K562 (cell line): ENCODE measurements around the gene ARMC12. TPM values are rescaled to one million over a fixed set of nuclear protein-coding genes. Genes with fewer than 3 reads are reported as not detected.

ENCODE experiments used
- ASH1L ChIP-seq: fragments of 450-650 bp; IDR thresholded peaks from 2 replicates; pipeline ENCODE4 v1.6.1; 2018; ENCODE audit warnings: borderline replicate concordance, mild to moderate bottlenecking, low read depth; ENCODE audit not compliant: partially characterized antibody
- CBFA2T3 ChIP-seq: fragments of 450-650 bp; IDR thresholded peaks from 2 replicates; pipeline ENCODE4 v1.6.1; 2017
- CBX2 ChIP-seq: fragments of 200-600 bp; sonication (generic); IDR thresholded peaks from one replicate; pipeline ENCODE4 v1.6.1; 2012; ENCODE audit warnings: mild to moderate bottlenecking, low read length, inconsistent platforms; ENCODE audit not compliant: insufficient read depth, poor library complexity, severe bottlenecking
- CCNT2 ChIP-seq: IDR thresholded peaks from 2 replicates; pipeline ENCODE4 v1.6.1; 2011; ENCODE audit warnings: borderline replicate concordance, low read depth, mild to moderate bottlenecking, moderate library complexity, mixed read lengths, low read length; ENCODE audit not compliant: insufficient read length; ENCODE audit errors: extremely low read depth
- CGGBP1 ChIP-seq: fragments of 250-450 bp; sonication (Bioruptor Pico); IDR thresholded peaks from 2 replicates; pipeline ENCODE4 v1.9.0; 2021; ENCODE audit warnings: mild to moderate bottlenecking
- CHD2 ChIP-seq: IDR thresholded peaks from 2 replicates; pipeline ENCODE4 v1.6.1; 2011; ENCODE audit warnings: low read depth, low read length
- DACH1 ChIP-seq: fragments of 450-650 bp; IDR thresholded peaks from 2 replicates; pipeline ENCODE4 v1.6.1; 2018; ENCODE audit not compliant: partially characterized antibody
- ETS2 ChIP-seq: IDR thresholded peaks from 2 replicates; pipeline ENCODE4 v1.6.1; 2016; ENCODE audit warnings: borderline replicate concordance, missing genetic modification characterization, mild to moderate bottlenecking, moderate library complexity, missing compliant biosample characterization; ENCODE audit not compliant: poor library complexity, severe bottlenecking
- FIP1L1 ChIP-seq: fragments of 200-400 bp; formaldehyde crosslinking; IDR thresholded peaks from 2 replicates; pipeline ENCODE4 v1.6.1; 2018; ENCODE audit warnings: mild to moderate bottlenecking, low read depth, low read length; ENCODE audit not compliant: poor library complexity, severe bottlenecking
- GATA2 ChIP-seq: sonication (generic); formaldehyde crosslinking; IDR thresholded peaks from 2 replicates; pipeline ENCODE4 v1.4.0; 2020; ENCODE audit warnings: mild to moderate bottlenecking, missing genetic modification reagents
- HMG20A ChIP-seq: fragments of 450-650 bp; formaldehyde crosslinking; conservative IDR thresholded peaks from 2 replicates; pipeline ENCODE4 v1.4.0; 2020; ENCODE audit warnings: mild to moderate bottlenecking, mixed read lengths
- JUN ChIP-seq, 2 experiments: sonication (generic) in 1 of 2; formaldehyde crosslinking in 1 of 2; IDR thresholded peaks; 2 replicates each; pipeline versions ENCODE4 v1.6.1 to v1.8.0; 2012 to 2022; ENCODE audit warnings: borderline replicate concordance in 2 of 2, mild to moderate bottlenecking in 2 of 2, improper control_type of control experiment in 1 of 2, low read depth in 1 of 2, low read length in 1 of 2, missing genetic modification reagents in 1 of 2
- MBD2 ChIP-seq: sonication (generic); IDR thresholded peaks from 2 replicates; pipeline ENCODE4 v1.6.1; 2016; ENCODE audit warnings: low read depth, borderline replicate concordance
- MTF1 ChIP-seq: fragments of 250-450 bp; sonication (Bioruptor Pico); IDR thresholded peaks from 2 replicates; pipeline ENCODE4 v1.9.0; 2021; ENCODE audit warnings: moderate library complexity, mild to moderate bottlenecking, inconsistent platforms, borderline replicate concordance
- NCOA1 ChIP-seq: fragments of 450-650 bp; IDR thresholded peaks from 2 replicates; pipeline ENCODE4 v1.6.1; 2016; ENCODE audit warnings: low read depth
- NFATC3 ChIP-seq: fragments of 450-650 bp; IDR thresholded peaks from 2 replicates; pipeline ENCODE4 v1.6.1; 2017; ENCODE audit warnings: mild to moderate bottlenecking
- SMARCC2 ChIP-seq: fragments of 450-650 bp; IDR thresholded peaks from 2 replicates; pipeline ENCODE4 v1.6.1; 2017; ENCODE audit warnings: antibody characterized with exemption, moderate library complexity, mild to moderate bottlenecking, low read depth
- SRF ChIP-seq, 2 experiments: fragments of 250-450, 450-650 bp in 1 of 2; sonication (Bioruptor Pico) in 1 of 2; sonication (generic) in 1 of 2; formaldehyde crosslinking; IDR thresholded peaks; 2 replicates each; pipeline versions ENCODE4 v1.5.0 to v1.5.1; 2020 to 2022; ENCODE audit warnings: mild to moderate bottlenecking in 1 of 2, missing genetic modification reagents in 1 of 2
- SRSF1 ChIP-seq: fragments of 200-400 bp; formaldehyde crosslinking; IDR thresholded peaks from 2 replicates; pipeline ENCODE4 v1.6.1; 2017; ENCODE audit warnings: mild to moderate bottlenecking, low read depth, low read length, moderate library complexity
- TCF7 ChIP-seq: sonication (generic); IDR thresholded peaks from 2 replicates; pipeline ENCODE4 v1.6.1; 2016; ENCODE audit warnings: antibody characterized with exemption, borderline replicate concordance
- TEAD1 ChIP-seq, 2 experiments: fragments of 450-650 bp in 1 of 2; sonication (generic) in 1 of 2; formaldehyde crosslinking; IDR thresholded peaks; 2 replicates each; pipeline versions ENCODE4 v1.4.0 to v1.8.0; 2020 to 2022; ENCODE audit warnings: mild to moderate bottlenecking in 2 of 2, missing genetic modification reagents in 1 of 2
- YY1 ChIP-seq, 3 experiments: IDR thresholded peaks; 2 replicates each; pipeline ENCODE4 v1.6.1; 2011; ENCODE audit warnings: low read length in 2 of 3, mild to moderate bottlenecking in 2 of 3, moderate library complexity in 2 of 3, borderline replicate concordance in 1 of 3, control low read depth in 1 of 3, low read depth in 1 of 3; ENCODE audit not compliant: insufficient read depth in 3 of 3, insufficient replicate concordance in 2 of 3, control insufficient read depth in 1 of 3, insufficient read length in 1 of 3; ENCODE audit errors: extremely low read depth in 1 of 3
- ZBTB17 ChIP-seq: fragments of 450-650 bp; formaldehyde crosslinking; IDR thresholded peaks from 2 replicates; pipeline ENCODE4 v1.4.0; 2020; ENCODE audit warnings: mild to moderate bottlenecking
- ZBTB9 ChIP-seq: fragments of 450-650 bp; formaldehyde crosslinking; IDR thresholded peaks from 2 replicates; pipeline ENCODE4 v1.4.0; 2020; ENCODE audit warnings: mild to moderate bottlenecking, moderate library complexity
- ZKSCAN8 ChIP-seq: fragments of 200-800 bp; sonication (Bioruptor generic); IDR thresholded peaks from 2 replicates; pipeline ENCODE4 v1.6.1; 2016; ENCODE audit warnings: missing genetic modification characterization, missing compliant biosample characterization
- ZNF174 ChIP-seq: fragments of 250-450 bp; sonication (Bioruptor Pico); IDR thresholded peaks from 2 replicates; pipeline ENCODE4 v1.4.0; 2020; ENCODE audit warnings: mild to moderate bottlenecking
- polyA plus RNA-seq, 8 experiments: library from polyadenylated mRNA; depleted of rRNA in 4 of 8; stranded (reverse) in 5 of 8; unstranded in 3 of 8; fragments of >200 nt; fragmentation: Nextera tagmentation in 2 of 8; fragmentation: Illumina TruSeq in 1 of 8; extraction: Ambion mirVana in 2 of 8; extraction: Trizol in 1 of 8; gene quantifications; 2 replicates each; pipeline versions ENCODE4 v1.2.1 to v1.2.3, GENCODE V29; 2011 to 2014; ENCODE audit warnings: inconsistent platforms in 1 of 8, missing spikeins in 1 of 8
- total RNA-seq, 7 experiments: library from RNA; depleted of rRNA in 6 of 7; stranded (reverse); fragments of >200 nt in 6 of 7; fragmentation: Illumina TruSeq in 2 of 7; extraction: Trizol in 2 of 7; gene quantifications; 2 replicates each; pipeline versions ENCODE4 v1.2.1 to v1.2.3, GENCODE V29; 2011 to 2021; ENCODE audit warnings: low replicate concordance in 1 of 7

The ARMC12 gene
- total and polyA plus RNA-seq, 9 of the 15 experiments (the other 6 are each of a cell fraction or from before 2014, with no cell fraction given) = 0.09 to 0.58 (median 0.31) TPM; not detected in 3

DNA sequence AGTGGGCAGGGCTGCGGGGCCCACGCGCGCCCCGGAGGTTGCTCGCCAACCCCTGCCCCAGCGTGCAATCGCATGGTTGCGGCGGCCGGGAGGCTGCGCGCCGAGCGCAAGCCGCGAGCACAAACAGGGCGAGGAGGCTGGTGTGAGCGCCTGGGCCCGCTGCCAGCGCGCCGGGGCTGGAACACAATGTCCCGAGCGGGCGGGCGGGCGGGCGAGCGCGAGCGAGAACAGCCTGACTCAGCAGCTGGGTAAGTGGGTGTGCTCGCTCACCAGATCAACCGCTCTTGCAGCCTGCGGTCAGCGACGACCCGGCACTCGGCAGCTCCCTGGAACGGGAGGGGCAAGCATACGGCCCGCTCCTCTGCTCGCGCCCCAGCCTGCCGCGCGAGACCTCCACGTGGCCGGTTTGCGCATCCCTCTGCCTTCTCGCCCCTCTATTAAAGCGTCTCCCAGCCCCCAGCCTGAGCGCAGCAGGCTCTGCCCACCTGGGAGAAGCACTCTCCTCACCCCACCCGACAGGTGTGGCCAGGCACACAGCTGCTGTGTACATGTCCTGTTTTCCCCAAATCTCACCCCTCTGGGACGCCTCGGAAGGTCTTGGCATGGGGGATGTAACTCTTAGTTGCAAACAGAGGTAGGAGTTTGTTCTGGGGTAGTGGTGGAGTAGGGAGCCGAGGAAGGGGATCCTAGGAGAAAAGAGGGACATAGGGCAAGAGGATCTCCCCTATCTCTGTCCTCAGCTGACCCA lies 8.7 kb upstream of the ARMC12 start (continued):
- TF ChIP-seq CCNT2 (peak; percentile 92), MTF1 (CRISPR knock-in tag) (no peak), CHD2 (peak; percentile 89), ASH1L (no peak), NCOA1 (no peak), ZKSCAN8 (CRISPR knock-in tag) (no peak), GATA2 (CRISPR knock-in tag) (0 out of 2 replicates have a peak, but pooled peaks have one; percentile 34), DACH1 (no peak), TCF7 (no peak), SRSF1 (no peak), CBX2 (no peak), NFATC3 (no peak), ZBTB9 (CRISPR knock-in tag) (peak; percentile 65; the same call in 1 of the 2 replicates), ZNF174 (CRISPR knock-in tag) (no peak), ETS2 (tag) (no peak), SRF (CRISPR knock-in tag; IDR thresholded peaks at IDR 0.05) (0 out of 4 replicates have a peak, but pooled peaks of 1 of the 2 experiments have one; percentile 15), ZBTB17 (peak; percentile 98), CBFA2T3 (peak; percentile 33; the same call in 1 of the 2 replicates), MBD2 (peak; percentile 73; the same call in 1 of the 2 replicates), CGGBP1 (CRISPR knock-in tag) (no peak), SMARCC2 (no peak; the same call in 1 of the 2 replicates), FIP1L1 (peak; percentile 73), HMG20A (CRISPR knock-in tag) (no peak), TEAD1 (CRISPR knock-in tag; IDR thresholded peaks at IDR 0.05) (peak in 1 of 2 experiments; percentile 85; a peak in 2 of 4 replicates), JUN (IDR thresholded peaks at IDR 0.05; ENCODE audit: borderline replicate concordance, low read depth, low read length) (peak; percentile 54; the same call in 1 of the 2 replicates), JUN (CRISPR knock-in tag; IDR thresholded peaks at IDR 0.05; ENCODE audit: borderline replicate concordance) (0 out of 2 replicates have a peak, but pooled peaks have one; percentile 21), YY1 (IDR thresholded peaks at IDR 0.05; ENCODE audit: borderline replicate concordance in 1 of 3, control insufficient read depth in 1 of 3, extremely low read depth in 1 of 3, insufficient read depth in 3 of 3, insufficient read length in 1 of 3, insufficient replicate concordance in 2 of 3, low read depth in 1 of 3, low read length in 2 of 3) (peak in 2 of 3 experiments; percentile 34 to 67)
